KOPT-K1 (cell line): ENCODE results near the gene NUDT4B.
"Not testable (repeated sequence)": the region's sequence is repeated elsewhere in the genome, so short reads cannot be mapped to it uniquely, and the experiment has no call there.

ENCODE experiments used
- H3K27ac ChIP-seq: fragments of 200-600 bp; sonication (generic); 2 replicates; pipeline ENCODE4 v1.5.1; 2016; ENCODE audit warnings: antibody characterized with exemption, mild to moderate bottlenecking, low read depth, low read length; ENCODE audit not compliant: poor library complexity, severe bottlenecking
- H3K36me3 ChIP-seq: fragments of 200-600 bp; sonication (generic); 2 replicates; pipeline ENCODE4 v1.5.1; 2017; ENCODE audit warnings: antibody characterized with exemption, mild to moderate bottlenecking, low read length, moderate library complexity; ENCODE audit not compliant: insufficient read depth
- H3K9me3 ChIP-seq: fragments of 200-600 bp; sonication (generic); 2 replicates; pipeline ENCODE4 v1.5.1; 2017; ENCODE audit warnings: antibody characterized with exemption, low read length, mild to moderate bottlenecking; ENCODE audit not compliant: insufficient read depth, poor library complexity, severe bottlenecking

NUDT4B gene

DNA sequence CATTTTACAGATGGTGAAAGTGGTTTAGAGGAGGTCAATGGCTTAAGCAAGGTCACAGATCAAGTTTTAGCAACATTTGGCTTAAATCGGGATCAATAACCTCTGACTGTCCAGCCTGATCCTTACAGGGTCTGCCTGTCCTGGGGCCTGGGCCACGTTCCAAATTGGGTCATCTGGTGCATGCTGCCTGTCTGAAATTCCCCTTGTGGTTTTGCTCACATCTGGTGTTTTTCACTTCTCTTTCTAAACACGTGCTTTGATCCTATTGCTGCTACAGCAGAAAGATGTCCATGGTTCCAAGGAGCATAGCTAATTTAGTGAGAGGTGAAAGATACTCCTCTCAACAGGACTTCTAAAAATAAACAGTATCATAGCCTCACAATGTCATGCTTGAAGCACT, 19.4 kb upstream of the NUDT4B start:
- H3K9me3 ChIP-seq, H3K27ac ChIP-seq, H3K36me3 ChIP-seq: not testable (repeated sequence)

GRCh38 chr1:148729541-148729940, 19.0 kb upstream of the NUDT4B start:
- H3K36me3 ChIP-seq, H3K9me3 ChIP-seq, H3K27ac ChIP-seq: not testable (repeated sequence)

DNA sequence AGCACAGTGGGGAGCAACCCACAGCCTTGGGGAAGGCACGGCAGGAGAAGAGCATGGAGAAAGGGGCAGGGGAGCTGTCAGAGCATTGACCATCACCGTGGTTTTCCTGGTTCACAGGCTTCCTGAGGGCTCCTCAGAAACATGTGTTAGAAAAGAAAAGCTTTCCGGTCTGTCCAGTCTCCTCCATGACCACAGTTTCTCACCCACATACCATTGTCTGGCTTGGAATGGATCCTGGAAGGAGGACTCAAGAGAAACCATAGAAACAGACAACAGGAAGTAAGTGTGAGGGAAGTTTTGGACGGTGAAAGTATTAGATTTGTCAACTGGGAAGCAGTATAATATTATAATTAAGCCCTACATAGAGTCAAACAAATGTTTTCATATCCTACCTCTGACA, 16.3 kb upstream of the NUDT4B start:
- H3K9me3 ChIP-seq, H3K36me3 ChIP-seq: not testable (repeated sequence)

GRCh38 chr1:148733585-148734310, 14.8 kb upstream of the NUDT4B start:
- H3K27ac ChIP-seq, H3K36me3 ChIP-seq, H3K9me3 ChIP-seq: not testable (repeated sequence)

More for the DNA sequence above, 16.3 kb upstream of the NUDT4B start:
- H3K27ac ChIP-seq = not testable (repeated sequence)

DNA sequence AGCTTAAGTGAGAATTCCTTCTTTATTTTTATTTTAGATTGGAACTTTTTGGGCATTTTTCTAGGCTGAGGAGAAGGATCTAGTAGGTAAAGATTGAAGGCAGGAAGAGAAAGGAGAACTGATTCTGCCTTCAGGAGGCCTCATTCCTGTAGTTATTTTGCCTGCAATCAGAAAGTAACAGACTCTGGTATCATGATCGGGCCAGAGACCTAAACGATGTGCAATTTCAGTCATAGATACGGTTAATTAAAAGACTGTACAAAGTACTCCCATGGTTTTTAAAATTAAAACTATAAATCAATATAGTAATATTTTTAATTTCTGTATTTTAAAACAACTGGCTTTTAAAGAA, 14.3 kb upstream of the NUDT4B start:
- H3K27ac ChIP-seq, H3K36me3 ChIP-seq, H3K9me3 ChIP-seq: not testable (repeated sequence)

- not testable (repeated sequence) for H3K36me3 ChIP-seq, H3K9me3 ChIP-seq, H3K27ac ChIP-seq
Measured at GRCh38 chr1:148735538-148735937, 13.0 kb upstream of the NUDT4B start.

GRCh38 chr1:148738667-148739066, 9.9 kb upstream of the NUDT4B start:
- H3K27ac ChIP-seq, H3K36me3 ChIP-seq: not testable (repeated sequence)

DNA sequence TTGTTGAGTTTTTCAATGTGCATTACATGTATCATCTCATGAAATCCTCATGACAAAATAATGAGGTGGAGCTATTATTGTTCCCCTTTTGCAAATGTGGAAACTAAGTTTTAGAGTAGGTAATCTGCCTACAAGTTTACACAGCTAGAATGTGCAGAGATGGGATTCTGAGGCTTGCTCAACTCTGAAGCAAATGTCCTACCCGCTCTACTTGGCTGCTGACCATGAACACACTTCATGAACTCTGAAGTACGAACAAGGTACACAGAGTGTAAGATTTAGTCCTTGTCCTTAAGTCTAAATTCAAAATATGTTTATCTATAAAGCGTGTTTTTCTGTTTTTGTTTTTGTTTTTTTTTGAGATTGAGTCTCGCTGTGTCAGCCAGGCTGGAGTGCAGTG, 5.4 kb upstream of the NUDT4B start:
- not testable (repeated sequence) for H3K27ac ChIP-seq, H3K9me3 ChIP-seq, H3K36me3 ChIP-seq

More at GRCh38 chr1:148738667-148739066, 9.9 kb upstream of the NUDT4B start:
- not testable (repeated sequence) for H3K9me3 ChIP-seq

DNA sequence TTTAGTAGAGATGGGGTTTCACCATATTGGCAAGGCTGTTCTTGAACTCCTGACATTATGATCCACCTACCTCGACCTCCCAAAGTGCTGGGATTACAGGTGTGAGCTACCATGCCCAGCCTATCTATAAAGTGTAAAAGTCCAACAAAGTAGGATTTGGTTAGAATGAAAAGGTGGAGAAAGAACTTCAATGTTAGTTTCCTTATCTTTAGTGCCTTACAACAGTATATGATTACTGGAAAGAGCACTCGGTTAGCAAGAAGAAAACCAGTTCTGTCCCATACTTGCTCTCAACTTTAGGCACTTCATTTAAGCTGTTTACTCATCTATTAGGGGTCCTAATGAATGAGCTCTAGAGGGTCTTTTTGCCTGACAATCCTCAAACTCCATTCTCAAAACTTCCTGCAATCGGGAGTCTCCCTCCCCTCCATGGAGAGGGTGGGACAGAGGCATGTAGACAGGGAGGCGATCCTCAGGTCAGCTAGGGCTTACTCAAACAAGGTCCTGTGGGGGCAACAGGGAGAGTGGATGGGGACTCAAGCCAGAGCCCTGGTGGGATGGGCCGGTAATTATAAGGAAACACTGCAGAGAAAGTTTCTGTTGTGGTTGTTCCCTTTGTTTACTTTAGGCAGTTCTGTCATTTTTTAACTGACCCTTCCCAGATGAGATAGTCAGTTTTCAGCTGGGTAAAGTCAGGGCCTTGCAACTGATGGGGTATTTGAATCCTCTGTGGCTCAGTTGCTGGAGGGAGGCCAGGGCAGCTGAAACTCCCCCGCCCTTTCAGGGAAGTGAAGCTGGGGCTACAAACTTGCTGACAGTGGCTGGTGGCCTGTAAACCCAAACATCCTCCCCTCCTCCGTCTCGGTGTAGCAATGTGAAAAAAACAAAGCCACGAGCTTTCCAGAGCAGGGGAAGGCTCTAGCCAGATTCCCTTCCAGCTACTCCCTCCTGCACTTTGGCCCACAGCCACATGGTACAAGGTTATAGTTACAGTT, 4.6 kb upstream of the NUDT4B start:
- not testable (repeated sequence) for H3K9me3 ChIP-seq, H3K27ac ChIP-seq, H3K36me3 ChIP-seq

DNA sequence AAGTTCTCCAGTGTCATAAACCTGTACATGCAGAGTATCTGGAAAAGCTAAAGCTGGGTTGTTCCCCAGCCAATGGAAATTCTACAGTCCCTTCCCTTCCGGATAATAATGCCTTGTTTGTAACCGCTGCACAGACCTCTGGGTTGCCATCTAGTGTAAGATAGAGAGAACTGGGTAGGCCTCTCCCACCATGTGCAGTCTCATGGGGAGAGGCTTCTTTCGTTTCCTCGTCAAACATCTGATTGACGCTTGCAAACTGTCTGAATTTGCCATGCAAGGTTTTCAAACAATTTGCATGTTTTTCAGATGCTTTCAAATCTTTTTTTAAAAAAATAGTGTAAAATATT, 734 bp downstream of the NUDT4B start:
- H3K9me3 ChIP-seq, H3K27ac ChIP-seq, H3K36me3 ChIP-seq: not testable (repeated sequence)

GRCh38 chr1:148756231-148756630, 7.7 kb downstream of the NUDT4B start:
- H3K9me3 ChIP-seq, H3K36me3 ChIP-seq, H3K27ac ChIP-seq: not testable (repeated sequence)

DNA sequence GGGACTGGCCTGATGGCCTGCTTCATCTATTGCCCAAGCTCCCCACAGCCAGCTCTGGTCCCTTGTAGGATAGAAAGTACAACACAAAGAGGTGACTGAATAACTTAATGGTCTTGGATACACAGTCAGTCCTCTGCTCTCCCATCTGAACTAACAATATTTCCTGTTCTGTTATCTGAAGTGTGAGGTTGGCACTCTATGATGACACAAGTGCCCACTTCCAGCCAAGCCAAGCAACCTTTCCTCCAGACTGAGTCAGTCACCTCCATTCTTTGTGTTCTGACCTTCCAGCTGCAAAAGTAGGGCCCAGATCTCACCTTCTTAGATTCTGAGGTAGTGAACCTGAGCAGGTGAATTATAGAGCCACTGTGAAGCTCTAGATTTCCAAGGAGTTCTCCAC, 8.9 kb downstream of the NUDT4B start:
- not testable (repeated sequence) for H3K27ac ChIP-seq, H3K9me3 ChIP-seq, H3K36me3 ChIP-seq

- H3K36me3 ChIP-seq, H3K9me3 ChIP-seq, H3K27ac ChIP-seq: not testable (repeated sequence)
Measured at GRCh38 chr1:148758412-148758811, 9.8 kb downstream of the NUDT4B start.

GRCh38 chr1:148758925-148759324, 10.4 kb downstream of the NUDT4B start:
- not testable (repeated sequence) for H3K36me3 ChIP-seq, H3K9me3 ChIP-seq, H3K27ac ChIP-seq

- not testable (repeated sequence) for H3K9me3 ChIP-seq, H3K27ac ChIP-seq, H3K36me3 ChIP-seq
Measured at GRCh38 chr1:148759749-148760148, 11.2 kb downstream of the NUDT4B start.

DNA sequence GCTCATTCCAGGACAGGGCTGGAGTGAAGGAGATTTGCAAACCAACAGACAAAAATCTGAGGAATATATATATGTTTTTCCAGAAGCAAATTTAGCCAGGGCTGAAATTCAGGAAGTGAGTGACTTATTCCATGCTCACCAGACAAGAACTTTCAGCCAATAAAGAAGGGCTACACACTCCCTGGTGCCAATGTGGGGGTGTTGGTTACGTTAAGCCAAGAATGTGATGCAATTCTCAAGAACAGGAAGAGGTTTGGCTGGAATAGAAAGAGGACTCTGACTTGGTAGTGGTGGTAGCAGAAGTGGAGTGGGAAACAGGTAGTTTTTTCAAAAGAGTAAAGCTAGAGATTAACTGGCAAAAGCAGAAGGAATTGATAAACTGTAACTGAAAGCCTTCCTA, 11.6 kb downstream of the NUDT4B start:
- H3K27ac ChIP-seq, H3K9me3 ChIP-seq, H3K36me3 ChIP-seq: not testable (repeated sequence)
